Stomach (tissue), 4 donors: ENCODE results near the gene EMC9.

ENCODE experiments used
- EP300 ChIP-seq: sonication (generic); formaldehyde crosslinking; IDR thresholded peaks from one replicate; pipeline ENCODE4 v1.6.1; 2017; ENCODE audit warnings: antibody characterized with exemption
- POLR2A ChIP-seq, 4 donors: fragments of 450-650 bp; IDR thresholded peaks; one replicate each; pipeline ENCODE4 v1.6.1; 2016; ENCODE audit warnings: antibody characterized with exemption in 4 of 4, control low read depth in 2 of 4, mild to moderate bottlenecking in 1 of 4, moderate library complexity in 1 of 4
- POLR2AphosphoS5 ChIP-seq, 3 donors: sonication (generic); formaldehyde crosslinking; IDR thresholded peaks; one replicate each; pipeline ENCODE4 v1.6.1; 2016; ENCODE audit warnings: antibody characterized with exemption in 3 of 3
- TF ChIP-seq, protein P1 (sequence below), 7 experiments: fragments of 450-650 bp in 4 of 7; fragments of 200-600 bp in 3 of 7; sonication (generic) in 3 of 7; IDR thresholded peaks; one replicate each; pipeline ENCODE4 v1.5.1; 2016 to 2019; ENCODE audit warnings: antibody characterized with exemption in 7 of 7, control low read depth in 2 of 7, mild to moderate bottlenecking in 1 of 7

DNA sequence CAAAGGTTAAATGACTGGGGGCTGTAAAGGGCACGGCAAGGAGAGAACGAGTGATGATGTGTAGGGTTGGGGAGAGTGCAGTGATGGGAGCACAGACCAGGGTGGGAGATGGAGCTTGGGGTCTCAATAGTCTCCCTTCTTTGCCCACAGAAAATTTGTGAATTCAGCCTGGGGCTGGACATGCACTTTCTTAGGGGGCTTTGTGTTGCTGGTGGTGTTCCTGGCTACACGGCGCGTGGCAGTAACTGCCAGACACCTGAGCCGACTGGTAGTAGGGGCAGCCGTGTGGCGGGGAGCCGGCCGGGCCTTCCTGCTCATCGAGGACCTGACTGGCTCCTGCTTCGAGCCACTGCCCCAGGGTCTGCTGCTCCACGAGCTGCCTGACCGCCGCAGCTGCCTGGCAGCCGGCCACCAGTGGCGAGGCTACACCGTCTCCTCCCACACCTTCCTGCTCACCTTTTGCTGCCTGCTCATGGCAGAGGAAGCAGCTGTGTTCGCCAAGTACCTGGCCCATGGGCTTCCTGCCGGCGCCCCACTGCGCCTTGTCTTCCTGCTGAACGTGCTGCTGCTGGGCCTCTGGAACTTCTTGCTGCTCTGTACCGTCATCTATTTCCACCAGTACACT, 9.2 kb downstream of the EMC9 start:
- TF ChIP-seq POLR2A (IDR thresholded peaks at IDR 0.05): no peak
- TF ChIP-seq, protein P1, sequence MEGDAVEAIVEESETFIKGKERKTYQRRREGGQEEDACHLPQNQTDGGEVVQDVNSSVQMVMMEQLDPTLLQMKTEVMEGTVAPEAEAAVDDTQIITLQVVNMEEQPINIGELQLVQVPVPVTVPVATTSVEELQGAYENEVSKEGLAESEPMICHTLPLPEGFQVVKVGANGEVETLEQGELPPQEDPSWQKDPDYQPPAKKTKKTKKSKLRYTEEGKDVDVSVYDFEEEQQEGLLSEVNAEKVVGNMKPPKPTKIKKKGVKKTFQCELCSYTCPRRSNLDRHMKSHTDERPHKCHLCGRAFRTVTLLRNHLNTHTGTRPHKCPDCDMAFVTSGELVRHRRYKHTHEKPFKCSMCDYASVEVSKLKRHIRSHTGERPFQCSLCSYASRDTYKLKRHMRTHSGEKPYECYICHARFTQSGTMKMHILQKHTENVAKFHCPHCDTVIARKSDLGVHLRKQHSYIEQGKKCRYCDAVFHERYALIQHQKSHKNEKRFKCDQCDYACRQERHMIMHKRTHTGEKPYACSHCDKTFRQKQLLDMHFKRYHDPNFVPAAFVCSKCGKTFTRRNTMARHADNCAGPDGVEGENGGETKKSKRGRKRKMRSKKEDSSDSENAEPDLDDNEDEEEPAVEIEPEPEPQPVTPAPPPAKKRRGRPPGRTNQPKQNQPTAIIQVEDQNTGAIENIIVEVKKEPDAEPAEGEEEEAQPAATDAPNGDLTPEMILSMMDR (IDR thresholded peaks at IDR 0.05): no peak
- peak in 1 of 3 donors; percentile 50 for TF ChIP-seq POLR2AphosphoS5 (IDR thresholded peaks at IDR 0.05)
- no peak for TF ChIP-seq EP300
